Upper lobe of right lung (tissue), 1 donor: Measurements from ENCODE around the gene SHOC2. TPM values are rescaled to one million over a fixed set of nuclear protein-coding genes. Genes with fewer than 3 reads are reported as not detected.

Experiments
- ATAC-seq: fragments of 200-7000 bp; cut with Tn5 transposase; one replicate; pipeline ENCODE4 v1.9.1; 2020; ENCODE audit warnings: mild to moderate bottlenecking, moderate library complexity
- DNase-seq: peaks from one replicate; pipeline ENCODE4 v3.0.0-alpha.2; 2020
- H3K27ac ChIP-seq: fragments of 200-600 bp; one replicate; pipeline ENCODE4 v1.8.0; 2022
- H3K27me3 ChIP-seq: fragments of 200-600 bp; one replicate; pipeline ENCODE4 v1.8.0; 2022; ENCODE audit warnings: mild to moderate bottlenecking
- H3K36me3 ChIP-seq: fragments of 200-600 bp; one replicate; pipeline ENCODE4 v1.8.0; 2022
- H3K4me1 ChIP-seq: fragments of 200-600 bp; one replicate; pipeline ENCODE4 v1.8.0; 2022
- H3K4me3 ChIP-seq: fragments of 200-600 bp; one replicate; pipeline ENCODE4 v1.8.0; 2022; ENCODE audit warnings: mild to moderate bottlenecking
- H3K9me3 ChIP-seq: fragments of 200-600 bp; one replicate; pipeline ENCODE4 v1.8.0; 2022
- CTCF ChIP-seq: fragments of 200-600 bp; IDR thresholded peaks from one replicate; pipeline ENCODE4 v1.8.0; 2022; ENCODE audit warnings: antibody characterized with exemption
- intact Hi-C: fragments of 100-400 bp; cut with DNase I; formaldehyde crosslinking; loops from one replicate; pipeline ENCODE4 v1.11.0; 2022
- total RNA-seq: library from RNA; stranded (reverse); fragmentation: NEBNext Ultra II Directional; extraction: Animal tissue kit (Norgen Biotek cat#: 25700); gene quantifications from one replicate; pipeline ENCODE4 v1.2.1, GENCODE V29; 2021
- donor health status: DM: no; HTN: yes; CAD: no; lungs with severe emphysema.

SHOC2 gene
- total RNA-seq, 1 donor from 2014 or later: 58.4 TPM

GRCh38 chr10:110996256-110996655 is 76.9 kb downstream of the SHOC2 start:
- peaks cover 4% of the 10 kb centered on the region for H3K36me3 ChIP-seq
- DNase-seq (no peak), ATAC-seq (no peak)
- no peak overlapping the region for H3K27ac ChIP-seq
- no peaks in the 10 kb centered on the region for H3K4me1 ChIP-seq
- no peak for TF ChIP-seq CTCF
- no peaks in the 10 kb centered on the region for H3K27me3 ChIP-seq
- intact Hi-C loops: no loop called here
- no peaks in the 10 kb centered on the region for H3K9me3 ChIP-seq
- no peak overlapping the region for H3K4me3 ChIP-seq

- no peak overlapping the region for H3K27ac ChIP-seq
- no peaks in the 10 kb centered on the region for H3K4me1 ChIP-seq
- H3K27me3 ChIP-seq: no peaks in the 10 kb centered on the region
- intact Hi-C loops: no loop called here
- no peak overlapping the region for H3K4me3 ChIP-seq
- DNase-seq (no peak), ATAC-seq (no peak)
- TF ChIP-seq CTCF: no peak
- no peaks in the 10 kb centered on the region for H3K9me3 ChIP-seq
- H3K36me3 ChIP-seq: peaks cover 44% of the 10 kb centered on the region
These were observed 84.6 kb downstream of the SHOC2 start for GRCh38 chr10:111004016-111004415.

GRCh38 chr10:111007486-111007885 is 88.1 kb downstream of the SHOC2 start:
- ATAC-seq (no peak), DNase-seq (no peak)
- Histone ChIP-seq H3K4me3 (no peak overlapping the region), H3K36me3 (peaks cover 69% of the 10 kb centered on the region), H3K4me1 (no peaks in the 10 kb centered on the region), H3K27ac (no peak overlapping the region), H3K9me3 (no peaks in the 10 kb centered on the region), H3K27me3 (no peaks in the 10 kb centered on the region)
- intact Hi-C loops: no loop called here
- TF ChIP-seq CTCF: no peak

GRCh38 chr10:111015181-111015580 is 95.8 kb downstream of the SHOC2 start:
- TF ChIP-seq CTCF: no peak
- intact Hi-C loops: no loop called here
- H3K27ac ChIP-seq: no peak overlapping the region
- DNase-seq: no peak
- H3K9me3 ChIP-seq: no peaks in the 10 kb centered on the region
- H3K4me1 ChIP-seq: no peaks in the 10 kb centered on the region
- H3K4me3 ChIP-seq: no peak overlapping the region
- no peak for ATAC-seq
- H3K36me3 ChIP-seq: peaks cover 37% of the 10 kb centered on the region
- no peaks in the 10 kb centered on the region for H3K27me3 ChIP-seq

GRCh38 chr10:111017098-111017497 is 97.7 kb downstream of the SHOC2 start:
- Histone ChIP-seq H3K27me3 (no peaks in the 10 kb centered on the region), H3K4me1 (no peaks in the 10 kb centered on the region), H3K9me3 (no peaks in the 10 kb centered on the region), H3K4me3 (no peak overlapping the region), H3K36me3 (peaks cover 19% of the 10 kb centered on the region), H3K27ac (no peak overlapping the region)
- ATAC-seq (peak; percentile 12), DNase-seq (no peak)
- no peak for TF ChIP-seq CTCF
- intact Hi-C loops: no loop called here

GRCh38 chr10:111018021-111018420 is 98.6 kb downstream of the SHOC2 start:
- intact Hi-C loops: no loop called here
- H3K27ac ChIP-seq: no peak overlapping the region

More at GRCh38 chr10:111018021-111018420, 98.6 kb downstream of the SHOC2 start:
- no peaks in the 10 kb centered on the region for H3K4me1 ChIP-seq
- no peak for TF ChIP-seq CTCF
- ATAC-seq (no peak), DNase-seq (no peak)
- no peaks in the 10 kb centered on the region for H3K27me3 ChIP-seq
- no peaks in the 10 kb centered on the region for H3K9me3 ChIP-seq
- peaks cover 13% of the 10 kb centered on the region for H3K36me3 ChIP-seq
- no peak overlapping the region for H3K4me3 ChIP-seq
